Lung (tissue), 12 donors: ENCODE measurements around the gene SPTB. TPM values are rescaled to one million over a fixed set of nuclear protein-coding genes. Genes with fewer than 3 reads are reported as not detected.

ENCODE experiments used
- ATAC-seq: fragments of 200-7000 bp; cut with Tn5 transposase; one replicate; pipeline ENCODE4 v1.9.1; 2020; ENCODE audit warnings: moderate number of reproducible peaks; ENCODE audit not compliant: insufficient read depth, low FRiP score
- DNase-seq, 3 donors: peaks; one replicate each; pipeline ENCODE4 v3.0.0-alpha.2; 2013 to 2017
- H3K27ac ChIP-seq, 2 donors: one replicate each; pipeline ENCODE4 v1.5.1; 2013; ENCODE audit warnings: mild to moderate bottlenecking in 2 of 2, moderate library complexity in 2 of 2, control low read depth in 1 of 2, inconsistent platforms in 1 of 2, low read depth in 1 of 2, low read length in 1 of 2
- H3K27me3 ChIP-seq, 3 donors: one replicate each; pipeline ENCODE4 v1.5.1; 2013; ENCODE audit warnings: low read length in 2 of 3; ENCODE audit not compliant: control insufficient read depth in 3 of 3, insufficient read depth in 3 of 3
- H3K36me3 ChIP-seq, 4 donors: one replicate each; pipeline ENCODE4 v1.5.1; 2013; ENCODE audit warnings: low read length in 4 of 4, mild to moderate bottlenecking in 1 of 4, moderate library complexity in 1 of 4; ENCODE audit not compliant: control insufficient read depth in 4 of 4, insufficient read depth in 4 of 4
- H3K4me1 ChIP-seq, 5 donors: one replicate each; pipeline ENCODE4 v1.5.1; 2013; ENCODE audit warnings: low read length in 5 of 5, mild to moderate bottlenecking in 2 of 5, moderate library complexity in 1 of 5; ENCODE audit not compliant: control insufficient read depth in 5 of 5, insufficient read depth in 5 of 5
- H3K4me3 ChIP-seq: one replicate; pipeline ENCODE4 v1.5.1; 2013; ENCODE audit warnings: mild to moderate bottlenecking, control low read depth, moderate library complexity
- H3K9ac ChIP-seq, 2 donors: one replicate each; pipeline ENCODE4 v1.5.1; 2013; ENCODE audit warnings: low read length in 2 of 2, control low read depth in 1 of 2; ENCODE audit not compliant: insufficient read depth in 1 of 2
- H3K9me3 ChIP-seq, 4 donors: one replicate each; pipeline ENCODE4 v1.5.1; 2013; ENCODE audit warnings: low read length in 3 of 4, mild to moderate bottlenecking in 1 of 4, moderate library complexity in 1 of 4; ENCODE audit not compliant: control insufficient read depth in 4 of 4, insufficient read depth in 3 of 4
- WGBS, 2 donors: extraction: QIAGEN DNeasy Blood & Tissue Kit; methylation state at CpG; one replicate each; pipeline ENCODE4 v1.1.7; 2013; 5-methylcytosine and 5-hydroxymethylcytosine counted together
- polyA plus RNA-seq, 2 donors: library from polyadenylated mRNA; stranded (reverse); fragments of 200-250 nt; gene quantifications; one replicate each; pipeline ENCODE4 v1.2.1, GENCODE V29; 2013
- total RNA-seq, 2 donors: library from RNA; depleted of rRNA in 1 of 2; stranded (reverse); fragments of >200 nt in 1 of 2; gene quantifications; one replicate each; pipeline ENCODE4 v1.2.1, GENCODE V29; 2014 to 2021
- TF ChIP-seq, protein P1 (sequence below): IDR thresholded peaks from 2 replicates; pipeline ENCODE4 v1.5.1; 2012; ENCODE audit warnings: mild to moderate bottlenecking; ENCODE audit errors: control extremely low read depth, extremely low read depth
- donor health status: control.
- donor health status: control.
- donor health status: Bipolar disorder and iron deficiency.
- donor health status: healthy.
- donor health status: DM: yes; HTN: yes; CAD: no.

Gene SPTB
- total and polyA plus RNA-seq, 4 donors: 1.2 to 11.5 (median 2.1) TPM

DNA sequence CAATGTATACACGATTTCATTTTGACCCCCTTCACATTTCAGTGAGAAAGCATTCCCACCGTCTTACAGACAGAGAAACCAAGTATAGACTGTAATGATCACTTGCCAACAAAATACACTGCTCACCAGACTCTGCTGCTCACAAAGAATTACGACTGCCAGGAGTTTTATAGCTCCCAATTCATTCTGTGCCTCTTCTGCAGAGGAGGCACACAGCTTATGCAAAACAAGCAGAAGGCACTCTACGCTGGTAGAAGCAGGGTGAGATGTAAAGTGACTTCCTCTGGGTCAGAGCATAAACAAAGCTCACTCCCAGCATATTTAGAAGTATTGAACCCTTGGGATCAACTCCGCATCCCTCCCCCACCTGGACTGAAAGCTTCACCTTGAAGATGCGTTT lies 14.6 kb downstream of the SPTB start:
- no peak for DNase-seq
- WGBS, 2 donors: 76 to 85% methylated on average over 6 of the region's 6 CpGs
- Histone ChIP-seq H3K9ac (no peak overlapping the region), H3K9me3 (no peaks in the 10 kb centered on the region), H3K4me3 (no peak overlapping the region), H3K4me1 (peaks cover 0 to 4% (median 0%) of the 10 kb centered on the region in 5 donors), H3K27me3 (peaks cover 0 to 6% (median 0%) of the 10 kb centered on the region in 3 donors), H3K27ac (no peak overlapping the region), H3K36me3 (no peaks in the 10 kb centered on the region)
- ATAC-seq: no peak
- TF ChIP-seq, protein P1, sequence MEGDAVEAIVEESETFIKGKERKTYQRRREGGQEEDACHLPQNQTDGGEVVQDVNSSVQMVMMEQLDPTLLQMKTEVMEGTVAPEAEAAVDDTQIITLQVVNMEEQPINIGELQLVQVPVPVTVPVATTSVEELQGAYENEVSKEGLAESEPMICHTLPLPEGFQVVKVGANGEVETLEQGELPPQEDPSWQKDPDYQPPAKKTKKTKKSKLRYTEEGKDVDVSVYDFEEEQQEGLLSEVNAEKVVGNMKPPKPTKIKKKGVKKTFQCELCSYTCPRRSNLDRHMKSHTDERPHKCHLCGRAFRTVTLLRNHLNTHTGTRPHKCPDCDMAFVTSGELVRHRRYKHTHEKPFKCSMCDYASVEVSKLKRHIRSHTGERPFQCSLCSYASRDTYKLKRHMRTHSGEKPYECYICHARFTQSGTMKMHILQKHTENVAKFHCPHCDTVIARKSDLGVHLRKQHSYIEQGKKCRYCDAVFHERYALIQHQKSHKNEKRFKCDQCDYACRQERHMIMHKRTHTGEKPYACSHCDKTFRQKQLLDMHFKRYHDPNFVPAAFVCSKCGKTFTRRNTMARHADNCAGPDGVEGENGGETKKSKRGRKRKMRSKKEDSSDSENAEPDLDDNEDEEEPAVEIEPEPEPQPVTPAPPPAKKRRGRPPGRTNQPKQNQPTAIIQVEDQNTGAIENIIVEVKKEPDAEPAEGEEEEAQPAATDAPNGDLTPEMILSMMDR: no peak

DNA sequence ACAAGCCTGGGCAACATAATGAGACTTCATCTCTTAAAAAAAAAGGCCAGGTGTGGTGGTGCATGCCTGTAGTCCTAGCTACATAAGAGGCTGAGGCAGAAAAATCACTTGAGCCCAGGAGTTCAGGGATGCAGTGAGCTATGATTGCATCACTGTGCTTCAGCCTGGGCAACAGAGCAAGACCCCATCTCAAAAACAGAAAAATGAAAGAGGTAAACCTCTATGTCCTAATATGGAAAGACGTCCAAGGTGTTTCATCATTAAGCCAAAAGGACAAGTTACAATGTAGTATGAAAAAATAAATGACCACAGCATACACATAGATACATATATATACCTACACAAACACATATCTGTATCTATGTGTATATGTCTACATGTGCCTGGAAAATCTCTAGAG lies 15.4 kb downstream of the SPTB start:
- no peak for ATAC-seq
- Histone ChIP-seq H3K9ac (no peak overlapping the region), H3K36me3 (no peaks in the 10 kb centered on the region), H3K4me3 (no peak overlapping the region), H3K4me1 (peaks cover 0 to 4% (median 0%) of the 10 kb centered on the region in 5 donors), H3K27ac (no peak overlapping the region), H3K27me3 (peaks cover 0 to 3% (median 2%) of the 10 kb centered on the region in 3 donors), H3K9me3 (no peaks in the 10 kb centered on the region)
- 88 to 92% methylated on average over 1 of the region's 1 CpG for WGBS, 2 donors
- TF ChIP-seq, protein P1: no peak
- DNase-seq: no peak

DNA sequence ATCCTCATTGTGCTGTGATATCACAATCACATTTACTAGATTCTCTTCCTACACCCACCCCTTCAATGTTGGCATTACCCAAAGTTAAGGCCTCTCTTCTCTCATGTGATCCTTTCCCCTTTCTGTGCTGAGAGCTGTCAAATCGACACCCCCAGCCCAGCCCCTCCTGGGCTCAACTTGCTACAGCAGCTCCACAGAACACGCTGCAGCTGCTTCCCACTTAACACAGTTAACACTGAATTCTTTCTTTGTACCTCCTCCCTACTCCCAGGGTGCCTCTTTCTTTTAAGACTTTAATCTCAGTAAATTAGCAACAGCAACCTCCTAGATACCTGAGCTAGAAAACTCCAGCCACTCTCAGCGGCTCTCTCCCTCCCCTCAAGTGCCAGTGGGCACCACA lies 17.8 kb downstream of the SPTB start:
- Histone ChIP-seq H3K9ac (no peak overlapping the region), H3K4me1 (no peaks in the 10 kb centered on the region), H3K9me3 (no peaks in the 10 kb centered on the region), H3K27ac (no peak overlapping the region), H3K27me3 (peaks cover 0 to 3% (median 2%) of the 10 kb centered on the region in 3 donors), H3K36me3 (no peaks in the 10 kb centered on the region), H3K4me3 (no peak overlapping the region)
- peak in 1 of 3 donors; percentile 4 for DNase-seq
- no peak for ATAC-seq
- TF ChIP-seq, protein P1: no peak
- 45 to 67% methylated on average over 3 of the region's 3 CpGs for WGBS, 2 donors

DNA sequence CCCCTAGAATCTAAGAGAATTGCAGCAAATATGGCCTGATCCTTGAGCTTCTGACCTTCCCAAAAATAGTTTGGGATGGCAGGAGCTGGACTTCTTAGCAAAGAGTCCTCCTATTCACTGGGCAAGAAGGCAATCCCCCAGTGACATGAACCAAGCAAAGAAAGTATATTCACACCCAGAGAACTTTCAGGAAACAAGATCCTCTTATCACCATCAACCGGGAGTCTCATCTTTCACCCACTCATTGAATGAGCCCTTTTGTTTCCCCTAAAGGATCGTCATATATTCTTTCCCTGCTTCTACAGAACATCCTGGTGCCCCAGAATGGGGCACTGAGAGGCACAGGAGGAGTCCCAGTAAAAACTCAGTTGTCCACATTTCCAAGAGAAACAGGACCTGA lies 19.7 kb downstream of the SPTB start:
- no peaks in the 10 kb centered on the region for H3K36me3 ChIP-seq
- no peaks in the 10 kb centered on the region for H3K9me3 ChIP-seq
- no peak overlapping the region for H3K27ac ChIP-seq
- H3K4me3 ChIP-seq: no peak overlapping the region
- H3K9ac ChIP-seq: no peak overlapping the region
- DNase-seq: no peak
- peaks cover 0 to 3% (median 2%) of the 10 kb centered on the region in 3 donors for H3K27me3 ChIP-seq
- 35 to 37% methylated on average over 2 of the region's 2 CpGs for WGBS, 2 donors
- no peaks in the 10 kb centered on the region for H3K4me1 ChIP-seq
- no peak for ATAC-seq
- TF ChIP-seq, protein P1: no peak
